Fibroblast of the aortic adventitia (primary cell): ENCODE results near the gene PIK3R5. TPM values are rescaled to one million over a fixed set of nuclear protein-coding genes. Genes with fewer than 3 reads are reported as not detected.
A peak's percentile ranks its signal among the peaks of the same experiment; 100 is the strongest.

Source experiments
- DNase-seq: peaks from one replicate; pipeline ENCODE4 v3.0.0-alpha.2; 2010; ENCODE audit warnings: low read depth
- H3K4me3 ChIP-seq: 2 replicates; pipeline ENCODE4 v1.5.1; 2011; ENCODE audit warnings: low read depth, mild to moderate bottlenecking, control low read depth, low read length, moderate library complexity
- total RNA-seq: library from RNA; depleted of rRNA; stranded (reverse); fragments of >200 nt; gene quantifications from 2 replicates; pipeline ENCODE4 v1.2.3, GENCODE V29; 2012; ENCODE audit warnings: low replicate concordance
- TF ChIP-seq, protein P1 (sequence below): IDR thresholded peaks from 2 replicates; pipeline ENCODE4 v1.5.1; 2011; ENCODE audit warnings: mild to moderate bottlenecking, low read length, control low read depth, inconsistent platforms; ENCODE audit not compliant: insufficient read depth

Gene PIK3R5
- total RNA-seq, 1 donor = not detected

- TF ChIP-seq, protein P1, sequence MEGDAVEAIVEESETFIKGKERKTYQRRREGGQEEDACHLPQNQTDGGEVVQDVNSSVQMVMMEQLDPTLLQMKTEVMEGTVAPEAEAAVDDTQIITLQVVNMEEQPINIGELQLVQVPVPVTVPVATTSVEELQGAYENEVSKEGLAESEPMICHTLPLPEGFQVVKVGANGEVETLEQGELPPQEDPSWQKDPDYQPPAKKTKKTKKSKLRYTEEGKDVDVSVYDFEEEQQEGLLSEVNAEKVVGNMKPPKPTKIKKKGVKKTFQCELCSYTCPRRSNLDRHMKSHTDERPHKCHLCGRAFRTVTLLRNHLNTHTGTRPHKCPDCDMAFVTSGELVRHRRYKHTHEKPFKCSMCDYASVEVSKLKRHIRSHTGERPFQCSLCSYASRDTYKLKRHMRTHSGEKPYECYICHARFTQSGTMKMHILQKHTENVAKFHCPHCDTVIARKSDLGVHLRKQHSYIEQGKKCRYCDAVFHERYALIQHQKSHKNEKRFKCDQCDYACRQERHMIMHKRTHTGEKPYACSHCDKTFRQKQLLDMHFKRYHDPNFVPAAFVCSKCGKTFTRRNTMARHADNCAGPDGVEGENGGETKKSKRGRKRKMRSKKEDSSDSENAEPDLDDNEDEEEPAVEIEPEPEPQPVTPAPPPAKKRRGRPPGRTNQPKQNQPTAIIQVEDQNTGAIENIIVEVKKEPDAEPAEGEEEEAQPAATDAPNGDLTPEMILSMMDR = no peak
- H3K4me3 ChIP-seq = no peak overlapping the region
- no peak for DNase-seq
Observed at GRCh38 chr17:8900207-8900606, 65.3 kb downstream of the PIK3R5 start.

- H3K4me3 ChIP-seq = no peak overlapping the region
- TF ChIP-seq, protein P1 = no peak
- no peak for DNase-seq
Observed at GRCh38 chr17:8898636-8899035, 66.9 kb downstream of the PIK3R5 start.

DNA sequence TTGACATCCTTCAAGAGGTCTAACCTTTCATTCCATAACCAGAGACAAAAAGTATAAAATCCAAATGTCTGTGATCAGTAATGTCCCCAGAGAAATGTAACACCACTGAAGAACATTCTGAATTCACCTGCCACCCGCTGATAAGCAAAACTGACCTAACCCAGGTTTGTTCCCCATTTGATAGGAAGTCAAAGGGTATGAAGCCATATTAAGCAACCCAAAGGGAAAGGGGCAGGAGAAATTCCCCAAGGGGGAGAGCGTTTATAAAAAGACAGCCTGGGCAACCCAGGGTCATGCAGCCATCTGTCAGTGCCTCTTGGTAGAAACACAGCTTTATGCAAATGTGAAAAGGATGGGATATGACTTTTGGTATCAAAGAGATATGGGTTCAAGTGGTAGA, 67.4 kb downstream of the PIK3R5 start:
- TF ChIP-seq, protein P1 = no peak
- no peak overlapping the region for H3K4me3 ChIP-seq
- no peak for DNase-seq

DNA sequence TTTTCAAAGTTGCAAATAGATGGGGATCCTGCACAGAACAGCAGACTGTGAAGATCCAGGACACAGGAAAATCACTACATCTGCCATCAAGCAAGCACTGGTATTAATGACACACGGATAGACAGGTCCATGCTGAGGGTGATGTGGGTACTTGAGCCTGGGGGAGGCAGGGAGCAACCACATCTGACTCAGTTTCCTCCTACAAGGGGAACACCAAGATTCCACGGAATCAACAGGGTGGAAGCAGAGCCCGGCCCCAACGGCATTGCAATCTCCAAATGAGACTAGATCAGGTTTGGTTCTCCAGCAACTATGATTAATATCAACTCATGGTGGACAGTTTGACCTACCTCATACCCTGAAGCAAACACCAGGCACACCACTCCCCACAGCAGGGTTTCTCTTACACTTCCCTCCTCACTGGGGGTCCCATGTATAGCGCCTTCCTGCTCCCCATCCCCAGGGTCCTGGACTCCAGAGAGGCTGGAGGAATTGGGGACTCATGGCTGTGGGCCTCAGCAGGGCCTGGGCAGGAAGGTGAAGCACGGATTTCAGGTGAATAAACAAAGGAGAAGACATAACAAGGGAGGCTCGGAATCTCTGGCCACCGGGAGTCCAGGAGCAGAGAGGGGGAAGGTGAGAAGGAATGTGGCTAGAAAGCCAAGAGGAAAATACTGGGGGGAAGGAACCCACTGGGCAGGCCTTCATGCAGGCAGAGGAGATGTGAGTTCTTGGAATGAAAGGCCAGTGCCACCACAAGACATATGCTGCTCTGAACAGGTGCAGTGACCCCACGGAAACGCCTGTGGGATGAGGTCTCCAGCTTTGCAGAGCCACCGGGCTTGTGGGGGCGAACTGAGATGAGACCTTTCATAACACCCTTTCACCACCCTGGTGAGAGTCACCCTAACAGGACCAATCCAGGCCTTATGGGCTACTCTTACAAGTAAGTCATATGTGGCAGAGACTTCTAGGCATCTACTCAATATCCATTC, 68.6 kb downstream of the PIK3R5 start:
- DNase-seq = no peak
- TF ChIP-seq, protein P1 = no peak
- H3K4me3 ChIP-seq = no peak overlapping the region

DNA sequence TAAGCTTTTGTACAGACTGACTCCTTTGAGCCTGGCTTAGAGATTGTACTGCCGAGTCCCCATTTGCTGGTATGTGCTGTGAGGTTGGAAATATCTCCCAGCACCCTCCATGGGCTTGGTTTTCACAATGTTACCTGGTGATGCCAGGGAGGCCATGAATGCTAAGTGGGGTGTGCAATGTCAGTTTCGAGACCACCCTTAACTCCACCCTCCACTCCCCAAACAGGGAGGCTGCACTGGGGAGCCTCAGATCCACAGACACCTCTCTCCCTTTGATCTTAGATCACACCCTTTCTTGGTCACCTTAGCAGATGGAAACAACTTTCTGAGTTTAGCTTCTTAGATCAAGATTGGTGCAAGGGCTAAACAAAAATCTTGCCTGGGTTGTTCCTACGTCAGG, 69.4 kb downstream of the PIK3R5 start:
- TF ChIP-seq, protein P1 = no peak
- DNase-seq = no peak
- H3K4me3 ChIP-seq = no peak overlapping the region

- DNase-seq = peak; percentile 76
- TF ChIP-seq, protein P1 = peak; percentile 85
- no peak overlapping the region for H3K4me3 ChIP-seq
Observed at GRCh38 chr17:8894673-8895578, 70.6 kb downstream of the PIK3R5 start.
